ENCODE measurements around the gene MOB3C.
A peak's percentile ranks its signal among the peaks of the same experiment; 100 is the strongest.

The MOB3C gene

DNA sequence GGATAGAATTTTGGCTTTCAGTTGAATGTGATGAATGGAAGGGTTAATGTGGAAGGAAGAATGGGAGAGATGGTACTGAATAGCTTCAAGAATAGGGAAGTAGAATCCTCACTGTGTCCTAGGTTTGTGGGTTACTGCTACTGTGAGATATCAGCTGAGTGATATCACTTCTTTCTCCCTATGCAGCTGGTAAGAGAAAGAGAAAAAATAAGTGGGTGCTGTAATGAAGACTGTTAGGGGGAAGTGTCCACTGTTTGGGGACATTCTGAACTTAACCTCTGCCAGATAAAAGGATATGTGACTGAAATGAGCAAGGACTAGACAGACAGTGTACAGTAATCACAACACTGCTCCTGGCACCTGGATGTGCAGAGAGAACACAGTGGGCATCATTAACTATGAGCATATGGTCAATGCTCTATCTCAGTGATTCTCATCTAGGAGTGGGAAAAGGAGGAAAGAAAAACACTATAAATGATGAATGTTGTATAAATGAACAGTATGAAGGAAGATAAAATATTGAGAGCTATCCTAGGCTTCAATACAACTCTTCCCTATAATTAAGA lies 25.6 kb upstream of the MOB3C start:
- H2AK5ac ChIP-seq (ENCODE audit: low read length, severe bottlenecking): no peak overlapping the region
- DNase-seq: no peak
- no peak overlapping the region for H2BK120ac ChIP-seq (ENCODE audit: low read depth, low read length)

GRCh38 chr1:46639547-46639946 lies 22.9 kb upstream of the MOB3C start:
- Histone ChIP-seq H2BK5ac (ENCODE audit: low read depth, low read length, poor library complexity, severe bottlenecking) (no peak overlapping the region), H2AFZ (ENCODE audit: low read depth, low read length) (no peak overlapping the region), H3K9ac (ENCODE audit: low read length) (no peak overlapping the region), H3K14ac (ENCODE audit: low read length in 2 of 2) (no peak overlapping the region), H3K36me3 (ENCODE audit: control insufficient read depth in 1 of 2, insufficient read depth in 2 of 2, low read depth in 1 of 2, low read length in 2 of 2) (peaks cover 11 to 41% of the 10 kb centered on the region in 2 experiments), H3K4me1 (ENCODE audit: control insufficient read depth, insufficient read depth, low read depth, low read length) (no peaks in the 10 kb centered on the region), H2AK5ac (ENCODE audit: low read length, severe bottlenecking) (peak overlapping the region; percentile 56), H3K4me2 (ENCODE audit: low read length, poor library complexity, severe bottlenecking) (no peak overlapping the region), H3K4ac (ENCODE audit: low read depth in 1 of 2, low read length in 2 of 2) (no peak overlapping the region), H3K9me3 (ENCODE audit: control insufficient read depth, low read length) (no peaks in the 10 kb centered on the region), H3K79me1 (replicated peaks; ENCODE audit: low read length, poor library complexity, severe bottlenecking) (peaks cover 3% of the 10 kb centered on the region), H2BK15ac (ENCODE audit: low read depth, poor library complexity, severe bottlenecking) (no peak overlapping the region), H2BK12ac (ENCODE audit: low read length in 2 of 2) (no peak overlapping the region), H4K8ac (ENCODE audit: low read length) (no peak overlapping the region), H4K91ac (ENCODE audit: low read length) (no peak overlapping the region), H3K18ac (ENCODE audit: low read depth in 1 of 2, low read length in 2 of 2) (no peak overlapping the region), H3K27me3 (ENCODE audit: control insufficient read depth in 1 of 2, insufficient read depth in 1 of 2, low read length in 2 of 2) (no peaks in the 10 kb centered on the region), H3K27ac (ENCODE audit: low read length, poor library complexity, severe bottlenecking) (no peak overlapping the region), H2BK120ac (ENCODE audit: low read depth, low read length) (no peak overlapping the region), H3K4me3 (ENCODE audit: insufficient read depth in 1 of 2, low read depth in 1 of 2, low read length in 2 of 2) (no peak overlapping the region), H3K23ac (ENCODE audit: low read length in 2 of 2) (no peak overlapping the region)
- no peak for DNase-seq
- WGBS: 100% methylated on average over 1 of the region's 1 CpG

More for the DNA sequence above, 25.6 kb upstream of the MOB3C start:
- H4K91ac ChIP-seq (ENCODE audit: low read length): no peak overlapping the region
- no peak overlapping the region for H2BK15ac ChIP-seq (ENCODE audit: low read depth, poor library complexity, severe bottlenecking)
- H2BK5ac ChIP-seq (ENCODE audit: low read depth, low read length, poor library complexity, severe bottlenecking): no peak overlapping the region
- H3K9me3 ChIP-seq (ENCODE audit: control insufficient read depth, low read length): peaks cover 3% of the 10 kb centered on the region
- H3K36me3 ChIP-seq (ENCODE audit: control insufficient read depth in 1 of 2, insufficient read depth in 2 of 2, low read depth in 1 of 2, low read length in 2 of 2): peaks cover 0 to 18% of the 10 kb centered on the region in 2 experiments
- no peak overlapping the region for H3K4me2 ChIP-seq (ENCODE audit: low read length, poor library complexity, severe bottlenecking)
- H3K4ac ChIP-seq (ENCODE audit: low read depth in 1 of 2, low read length in 2 of 2): no peak overlapping the region
- no peaks in the 10 kb centered on the region for H3K4me1 ChIP-seq (ENCODE audit: control insufficient read depth, insufficient read depth, low read depth, low read length)
- H3K23ac ChIP-seq (ENCODE audit: low read length in 2 of 2): no peak overlapping the region
- H3K9ac ChIP-seq (ENCODE audit: low read length): no peak overlapping the region
- H2BK12ac ChIP-seq (ENCODE audit: low read length in 2 of 2): peak overlapping the region in 1 of 2 experiments; percentile 65
- no peak overlapping the region for H3K18ac ChIP-seq (ENCODE audit: low read depth in 1 of 2, low read length in 2 of 2)
- H3K79me1 ChIP-seq (replicated peaks; ENCODE audit: low read length, poor library complexity, severe bottlenecking): peaks cover 3% of the 10 kb centered on the region
- no peaks in the 10 kb centered on the region for H3K27me3 ChIP-seq (ENCODE audit: control insufficient read depth in 1 of 2, insufficient read depth in 1 of 2, low read length in 2 of 2)
- no peak overlapping the region for H2AFZ ChIP-seq (ENCODE audit: low read depth, low read length)
- no peak overlapping the region for H3K4me3 ChIP-seq (ENCODE audit: insufficient read depth in 1 of 2, low read depth in 1 of 2, low read length in 2 of 2)
- no peak overlapping the region for H4K8ac ChIP-seq (ENCODE audit: low read length)
- H3K27ac ChIP-seq (ENCODE audit: low read length, poor library complexity, severe bottlenecking): no peak overlapping the region
- H3K14ac ChIP-seq (ENCODE audit: low read length in 2 of 2): no peak overlapping the region

- H2BK15ac ChIP-seq (ENCODE audit: low read depth, poor library complexity, severe bottlenecking): no peak overlapping the region
- H2BK120ac ChIP-seq (ENCODE audit: low read depth, low read length): no peak overlapping the region
- no peaks in the 10 kb centered on the region for H3K9me3 ChIP-seq (ENCODE audit: control insufficient read depth, low read length)
- no peak for DNase-seq
- no peaks in the 10 kb centered on the region for H3K4me1 ChIP-seq (ENCODE audit: control insufficient read depth, insufficient read depth, low read depth, low read length)
- no peak overlapping the region for H3K27ac ChIP-seq (ENCODE audit: low read length, poor library complexity, severe bottlenecking)
- H4K8ac ChIP-seq (ENCODE audit: low read length): no peak overlapping the region
- no peak overlapping the region for H2AK5ac ChIP-seq (ENCODE audit: low read length, severe bottlenecking)
- no peak overlapping the region for H3K9ac ChIP-seq (ENCODE audit: low read length)
- H3K4me2 ChIP-seq (ENCODE audit: low read length, poor library complexity, severe bottlenecking): no peak overlapping the region
- H3K18ac ChIP-seq (ENCODE audit: low read depth in 1 of 2, low read length in 2 of 2): no peak overlapping the region
- peaks cover 15 to 47% of the 10 kb centered on the region in 2 experiments for H3K36me3 ChIP-seq (ENCODE audit: control insufficient read depth in 1 of 2, insufficient read depth in 2 of 2, low read depth in 1 of 2, low read length in 2 of 2)
- H3K14ac ChIP-seq (ENCODE audit: low read length in 2 of 2): no peak overlapping the region
- H2AFZ ChIP-seq (ENCODE audit: low read depth, low read length): no peak overlapping the region
- no peak overlapping the region for H2BK12ac ChIP-seq (ENCODE audit: low read length in 2 of 2)
- H4K91ac ChIP-seq (ENCODE audit: low read length): no peak overlapping the region
- no peak overlapping the region for H3K4ac ChIP-seq (ENCODE audit: low read depth in 1 of 2, low read length in 2 of 2)
- H3K27me3 ChIP-seq (ENCODE audit: control insufficient read depth in 1 of 2, insufficient read depth in 1 of 2, low read length in 2 of 2): no peaks in the 10 kb centered on the region
- peaks cover 3% of the 10 kb centered on the region for H3K79me1 ChIP-seq (replicated peaks; ENCODE audit: low read length, poor library complexity, severe bottlenecking)
- H3K4me3 ChIP-seq (ENCODE audit: insufficient read depth in 1 of 2, low read depth in 1 of 2, low read length in 2 of 2): no peak overlapping the region
- no peak overlapping the region for H3K23ac ChIP-seq (ENCODE audit: low read length in 2 of 2)
- H2BK5ac ChIP-seq (ENCODE audit: low read depth, low read length, poor library complexity, severe bottlenecking): no peak overlapping the region
Measured at GRCh38 chr1:46638921-46639320, 22.3 kb upstream of the MOB3C start.

DNA sequence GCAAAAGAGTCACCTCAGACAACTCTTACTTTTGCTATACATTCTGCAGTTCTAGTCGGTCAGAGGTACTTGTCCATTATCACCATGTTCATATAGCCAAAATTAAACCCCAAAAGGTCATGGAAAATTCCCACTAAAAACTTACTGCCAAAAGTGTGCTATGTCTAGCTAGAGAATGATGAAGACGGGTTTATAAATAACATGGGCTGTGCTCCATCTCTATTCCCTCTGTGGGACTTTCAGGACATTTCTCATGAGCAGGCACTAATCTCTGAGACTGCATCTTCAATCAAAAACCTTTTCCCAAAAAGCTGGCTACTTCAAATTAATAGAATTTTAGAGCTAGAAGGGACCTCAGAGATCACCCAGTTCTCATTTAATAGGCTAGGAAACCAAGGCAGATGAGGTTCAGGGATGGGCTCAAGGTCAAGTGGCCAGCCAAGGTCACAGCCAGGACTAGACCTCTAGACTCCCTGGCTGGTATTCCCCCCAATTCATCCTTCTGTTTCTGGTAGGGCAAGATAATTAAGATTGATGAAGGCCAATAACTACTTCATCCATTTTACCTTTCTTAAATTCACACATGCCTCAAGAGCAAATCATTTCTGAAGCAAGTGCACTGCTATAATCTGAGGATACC lies 21.0 kb upstream of the MOB3C start:
- Histone ChIP-seq H3K27me3 (ENCODE audit: control insufficient read depth in 1 of 2, insufficient read depth in 1 of 2, low read length in 2 of 2) (no peaks in the 10 kb centered on the region), H2BK120ac (ENCODE audit: low read depth, low read length) (no peak overlapping the region), H3K79me1 (replicated peaks; ENCODE audit: low read length, poor library complexity, severe bottlenecking) (peaks cover 3% of the 10 kb centered on the region), H2BK5ac (ENCODE audit: low read depth, low read length, poor library complexity, severe bottlenecking) (no peak overlapping the region), H2BK15ac (ENCODE audit: low read depth, poor library complexity, severe bottlenecking) (no peak overlapping the region), H2AFZ (ENCODE audit: low read depth, low read length) (no peak overlapping the region), H3K14ac (ENCODE audit: low read length in 2 of 2) (no peak overlapping the region), H3K4ac (ENCODE audit: low read depth in 1 of 2, low read length in 2 of 2) (no peak overlapping the region), H3K4me2 (ENCODE audit: low read length, poor library complexity, severe bottlenecking) (no peak overlapping the region), H2AK5ac (ENCODE audit: low read length, severe bottlenecking) (no peak overlapping the region), H4K8ac (ENCODE audit: low read length) (no peak overlapping the region), H3K9me3 (ENCODE audit: control insufficient read depth, low read length) (no peaks in the 10 kb centered on the region), H3K36me3 (ENCODE audit: control insufficient read depth in 1 of 2, insufficient read depth in 2 of 2, low read depth in 1 of 2, low read length in 2 of 2) (peaks cover 15 to 60% of the 10 kb centered on the region in 2 experiments), H3K4me1 (ENCODE audit: control insufficient read depth, insufficient read depth, low read depth, low read length) (no peaks in the 10 kb centered on the region), H3K27ac (ENCODE audit: low read length, poor library complexity, severe bottlenecking) (no peak overlapping the region), H4K91ac (ENCODE audit: low read length) (no peak overlapping the region), H3K18ac (ENCODE audit: low read depth in 1 of 2, low read length in 2 of 2) (no peak overlapping the region), H3K4me3 (ENCODE audit: insufficient read depth in 1 of 2, low read depth in 1 of 2, low read length in 2 of 2) (no peak overlapping the region), H3K23ac (ENCODE audit: low read length in 2 of 2) (no peak overlapping the region), H2BK12ac (ENCODE audit: low read length in 2 of 2) (no peak overlapping the region), H3K9ac (ENCODE audit: low read length) (no peak overlapping the region)
- 50% methylated on average over 2 of the region's 2 CpGs for WGBS
- no peak for DNase-seq
